Astrocyte of the spinal cord (primary cell): ENCODE measurements around the gene DNAJB13.

Experiments
- DNase-seq: peaks from one replicate; pipeline ENCODE4 v3.0.0; 2011; ENCODE audit warnings: low read depth, low spot score
- H3K4me3 ChIP-seq: 2 replicates; pipeline ENCODE4 v1.5.1; 2011; ENCODE audit warnings: low read depth, mild to moderate bottlenecking, low read length, moderate library complexity
- CTCF ChIP-seq: IDR thresholded peaks from 2 replicates; pipeline ENCODE4 v1.5.1; 2012; ENCODE audit warnings: low read depth, mild to moderate bottlenecking, low read length, inconsistent platforms
- in situ Hi-C: cut with HindIII; loops from 2 replicates; pipeline ENCODE4 v1.10.0; 2017; ENCODE audit warnings: low sequenced_read_pairs

The DNAJB13 gene

GRCh38 chr11:73939096-73939495, 11.7 kb upstream of the DNAJB13 start:
- in situ Hi-C loops = no loop called here
- no peak for TF ChIP-seq CTCF
- DNase-seq = peak; percentile 7
- H3K4me3 ChIP-seq = no peak overlapping the region

- H3K4me3 ChIP-seq = no peak overlapping the region
- no peak for DNase-seq
- TF ChIP-seq CTCF = no peak
- in situ Hi-C loops = no loop called here
Measured at GRCh38 chr11:73940801-73941570, 9.8 kb upstream of the DNAJB13 start.

- no peak for TF ChIP-seq CTCF
- DNase-seq = no peak
- in situ Hi-C loops = no loop called here
Measured at GRCh38 chr11:73942010-73942409, 8.8 kb upstream of the DNAJB13 start.

GRCh38 chr11:73944085-73944484, 6.7 kb upstream of the DNAJB13 start:
- TF ChIP-seq CTCF = no peak
- no peak for DNase-seq
- in situ Hi-C loops = no loop called here
- no peak overlapping the region for H3K4me3 ChIP-seq

More at GRCh38 chr11:73942010-73942409, 8.8 kb upstream of the DNAJB13 start:
- no peak overlapping the region for H3K4me3 ChIP-seq

- in situ Hi-C loops = no loop called here
Measured at GRCh38 chr11:73944901-73945300, 5.9 kb upstream of the DNAJB13 start.

GRCh38 chr11:73945396-73945795, 5.4 kb upstream of the DNAJB13 start:
- TF ChIP-seq CTCF = no peak
- DNase-seq = no peak
- in situ Hi-C loops = no loop called here
- no peak overlapping the region for H3K4me3 ChIP-seq

More at GRCh38 chr11:73944901-73945300, 5.9 kb upstream of the DNAJB13 start:
- no peak for TF ChIP-seq CTCF
- no peak for DNase-seq
- H3K4me3 ChIP-seq = no peak overlapping the region
